ENCODE data around the gene CEP250. TPM values are rescaled to one million over a fixed set of nuclear protein-coding genes. Genes with fewer than 3 reads are reported as not detected.

Gene CEP250
- total and polyA plus RNA-seq, 2 of the 4 experiments (the other 2 are of a cell fraction) = 22.7 to 35.1 TPM

GRCh38 chr20:35510951-35511735, 55.7 kb downstream of the CEP250 start:
- H3K36me3 ChIP-seq (ENCODE audit: control insufficient read depth, insufficient read depth, low read length) = peaks cover 46% of the 10 kb centered on the region
- ATAC-seq (ENCODE audit: low read depth) = no peak
- no peak overlapping the region for H2AK9ac ChIP-seq (replicated peaks; ENCODE audit: low read depth, low read length, poor library complexity)
- POLR2A ChIA-PET (ENCODE audit: unreplicated experiment) = no interaction called here
- no peak overlapping the region for H3K14ac ChIP-seq (replicated peaks; ENCODE audit: low read depth, low read length)
- no peak overlapping the region for H4K5ac ChIP-seq (ENCODE audit: low read depth, low read length)
- BruUV-seq (replicated peaks) = no TSS peak
- no peak overlapping the region for H3K18ac ChIP-seq (ENCODE audit: low read depth, low read length)
- no peak overlapping the region for H3K56ac ChIP-seq (ENCODE audit: extremely low read depth, insufficient read depth, low read length)
- no peaks in the 10 kb centered on the region for H3K9me3 ChIP-seq (ENCODE audit: control insufficient read depth, insufficient read depth, low read length)
- no CpG with 5 or more reads among the region's 12 CpGs for WGBS, 2 experiments (ENCODE audit: extremely low coverage in 2 of 2, insufficient read length in 1 of 2)
- no peak overlapping the region for H4K91ac ChIP-seq (ENCODE audit: insufficient read depth, low read depth, low read length)
- no peak overlapping the region for H2BK20ac ChIP-seq (ENCODE audit: low read depth, low read length)
- no peak overlapping the region for H3K4me2 ChIP-seq (ENCODE audit: low read depth, low read length)
- H3K79me1 ChIP-seq (ENCODE audit: low read depth in 1 of 2, low read length in 2 of 2) = peaks cover 0 to 10% of the 10 kb centered on the region in 2 experiments; a peak in 2 of 4 replicates
- no peak overlapping the region for H3K27ac ChIP-seq (ENCODE audit: insufficient read depth, low read length)
- CTCF ChIA-PET = no interaction called here
- no peak overlapping the region for H2BK15ac ChIP-seq (ENCODE audit: low read depth, low read length)
- no peak overlapping the region for H3K9ac ChIP-seq (ENCODE audit: low read depth, low read length)
- peaks cover 17% of the 10 kb centered on the region for H3K9me1 ChIP-seq (ENCODE audit: insufficient read depth, low read length)
- no peak overlapping the region for H3K4me3 ChIP-seq (ENCODE audit: insufficient read depth, low read depth, low read length)
- no peak for DNase-seq
- H3K27me3 ChIP-seq (ENCODE audit: control insufficient read depth, insufficient read depth, low read length) = no peaks in the 10 kb centered on the region
- no peak overlapping the region for H2BK120ac ChIP-seq (ENCODE audit: low read depth, low read length)
- H3K4ac ChIP-seq (ENCODE audit: low read depth, low read length) = no peak overlapping the region
- no peak overlapping the region for H3K23ac ChIP-seq (ENCODE audit: low read depth, low read length)
- no peak overlapping the region for H2AK5ac ChIP-seq (ENCODE audit: low read depth, low read length)
- H3K4me1 ChIP-seq (ENCODE audit: control insufficient read depth, insufficient read depth, low read length) = peaks cover 9% of the 10 kb centered on the region
- no peak overlapping the region for H2AFZ ChIP-seq (replicated peaks; ENCODE audit: low read length, poor library complexity)
- no peak overlapping the region for H4K8ac ChIP-seq (ENCODE audit: low read depth in 2 of 2, low read length in 2 of 2)
- H2BK5ac ChIP-seq (ENCODE audit: low read depth, low read length, poor library complexity, severe bottlenecking) = no peak overlapping the region
- peaks cover 34% of the 10 kb centered on the region for H4K20me1 ChIP-seq (ENCODE audit: insufficient read depth, low read length)
- in situ Hi-C loops (cut with MboI; ENCODE audit: low sequenced_read_pairs) (loop anchor here (25.0 kb wide), 1 partner anchor 401 kb away; no protein-coding TSS in a partner anchor), dilution Hi-C loops (cut with HindIII; ENCODE audit: low sequenced_read_pairs, unreplicated experiment) (no loop called here), intact Hi-C loops (cut with micrococcal nuclease) (loop anchor here (5.0 to 10.0 kb wide), 2 partner anchors 104 to 151 kb away; partner anchors contain the start of genes CPNE1, RBM12 and SPAG4)
- no peak for TF ChIP-seq BHLHE40 (IDR thresholded peaks at IDR 0.05; ENCODE audit: low read depth, low read length)
- no peak for TF ChIP-seq POLR2A (IDR thresholded peaks at IDR 0.05; ENCODE audit: low read depth, low read length)
- no peak for TF ChIP-seq RCOR1 (IDR thresholded peaks at IDR 0.05; ENCODE audit: insufficient replicate concordance, low read length)
- no peak for TF ChIP-seq FOS (IDR thresholded peaks at IDR 0.05; ENCODE audit: low read depth, low read length)
- TF ChIP-seq MAFK (IDR thresholded peaks at IDR 0.05; ENCODE audit: low read depth, low read length) = no peak
- TF ChIP-seq CEBPB (IDR thresholded peaks at IDR 0.05; ENCODE audit: low read depth, low read length) = no peak
